ENCODE results near the gene MYO1F.
A peak's percentile ranks its signal among the peaks of the same experiment; 100 is the strongest.
"Not testable (repeated sequence)": the region's sequence is repeated elsewhere in the genome, so short reads cannot be mapped to it uniquely, and the experiment has no call there.

The MYO1F gene

DNA sequence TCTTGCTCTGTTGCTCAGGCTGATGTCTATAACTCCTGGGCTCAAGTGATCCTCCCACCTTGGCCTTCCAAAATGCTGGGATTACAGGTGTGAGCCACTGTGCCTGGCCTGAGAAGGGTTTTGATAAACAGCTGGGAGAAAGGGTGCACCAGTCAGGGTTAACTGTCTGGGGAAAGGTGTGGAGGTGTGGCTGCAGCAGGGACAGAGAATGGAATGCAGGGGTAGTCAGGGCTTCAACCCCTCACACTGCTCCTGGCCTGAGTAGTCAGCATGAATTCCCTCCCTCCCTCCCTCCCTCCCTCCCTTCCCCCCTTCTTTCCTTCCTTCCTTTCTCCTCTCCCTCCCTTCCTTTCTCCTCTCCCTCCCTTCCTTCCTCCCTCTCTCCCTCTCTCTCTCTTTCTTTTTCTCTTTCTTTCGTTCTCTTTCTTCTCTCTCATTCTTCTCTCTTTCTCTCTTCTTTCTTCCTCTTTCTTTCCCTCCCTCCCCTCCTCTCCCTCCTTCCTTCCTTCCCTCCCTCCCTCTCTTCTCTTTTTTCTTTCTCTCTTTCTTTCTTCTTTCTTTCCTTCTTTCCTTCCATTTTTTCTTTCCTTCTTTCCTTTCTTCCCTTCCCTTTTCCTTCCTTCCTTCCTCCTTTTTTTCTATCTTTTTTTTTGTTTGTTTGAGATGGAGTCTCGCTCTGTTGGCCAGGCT lies 16.0 kb downstream of the MYO1F start:
- DNase-seq, result no peak

DNA sequence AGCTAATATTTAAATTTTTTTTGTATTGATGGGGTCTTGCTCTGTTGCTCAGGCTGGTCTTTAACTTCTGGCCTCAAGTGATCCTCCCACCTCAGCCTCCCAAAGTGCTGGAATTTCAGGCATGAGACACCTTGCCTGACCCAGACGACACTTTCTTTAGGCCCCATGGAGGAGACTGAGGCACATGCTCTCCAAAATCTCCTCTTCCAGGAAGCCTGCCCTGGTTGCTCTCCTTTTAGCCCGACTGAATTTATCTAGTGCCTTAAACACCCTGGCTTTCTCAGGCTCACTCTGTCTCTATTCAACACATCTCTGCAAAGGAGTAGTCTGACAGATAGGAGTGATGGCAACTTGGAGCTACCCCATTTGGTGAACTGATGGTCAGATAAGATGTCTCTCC lies 18.9 kb downstream of the MYO1F start:
- no peak for DNase-seq

DNA sequence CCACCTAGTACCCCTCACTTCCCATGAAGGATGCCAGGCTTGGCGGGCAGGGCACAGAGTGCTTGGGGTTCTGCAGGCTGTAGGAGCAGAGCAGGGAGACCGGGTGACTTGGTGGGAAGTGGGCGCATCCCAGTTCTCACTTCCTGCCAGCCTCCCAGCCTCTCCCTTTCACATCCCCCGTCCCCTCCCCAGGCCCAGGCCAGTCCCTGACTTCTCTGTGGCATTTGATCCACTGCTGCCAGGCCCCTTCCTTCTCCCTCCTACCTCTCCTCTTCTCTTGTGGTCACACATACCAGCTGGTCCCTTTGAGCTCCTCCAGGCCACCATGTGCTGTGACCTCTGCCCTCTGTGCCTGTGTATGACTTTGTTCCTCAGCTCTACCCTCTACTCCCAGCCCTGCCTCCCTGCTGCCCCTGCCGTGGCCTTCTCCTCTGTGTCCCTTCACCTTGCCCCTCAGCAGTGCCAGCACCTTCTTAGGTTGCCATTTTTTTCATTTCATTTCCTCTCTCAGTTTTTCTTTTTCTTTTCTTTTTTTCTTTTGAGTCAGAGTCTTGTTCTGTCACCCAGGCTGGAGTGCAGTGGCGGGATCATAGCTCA lies 19.5 kb downstream of the MYO1F start:
- no peak for DNase-seq

DNA sequence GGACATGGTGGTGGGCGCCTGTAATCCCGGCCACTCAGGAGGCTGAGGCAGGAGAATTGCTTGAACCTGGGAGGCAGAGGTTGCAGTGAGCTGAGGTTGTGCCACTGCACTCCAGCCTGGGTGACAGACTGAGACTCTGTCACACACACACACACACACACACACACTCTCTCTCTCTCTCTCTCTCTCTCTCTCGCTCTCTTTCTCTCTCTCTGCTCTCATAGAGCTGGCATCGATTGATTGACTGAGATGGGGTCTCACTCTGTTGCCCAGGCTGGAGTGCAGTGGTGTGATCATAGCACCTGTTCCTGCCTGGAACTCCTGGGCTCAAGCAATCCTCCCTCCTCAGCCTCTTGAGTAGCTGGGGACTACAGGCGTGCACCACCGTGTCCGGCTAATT lies 23.5 kb downstream of the MYO1F start:
- DNase-seq, result not testable (repeated sequence)

DNA sequence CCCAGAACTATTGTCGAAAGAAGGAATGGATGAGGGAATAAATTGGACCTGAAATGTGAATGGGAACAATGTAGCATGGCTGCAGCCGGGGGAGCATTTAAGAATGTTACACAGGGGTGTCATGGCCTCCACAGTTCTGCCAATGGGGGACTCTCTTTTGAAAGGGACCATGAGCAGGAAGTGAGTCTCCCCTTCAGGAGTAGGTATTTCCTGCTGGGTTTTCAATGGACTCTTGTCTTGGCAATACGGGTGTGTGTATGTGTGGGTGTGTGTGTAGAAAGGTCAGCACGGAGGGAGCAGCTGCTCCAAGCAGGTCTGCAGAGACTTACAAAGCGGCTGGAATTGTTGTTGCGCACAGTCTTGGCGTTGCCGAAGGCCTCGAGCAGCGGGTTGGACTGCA lies 24.4 kb downstream of the MYO1F start:
- no peak for DNase-seq

DNA sequence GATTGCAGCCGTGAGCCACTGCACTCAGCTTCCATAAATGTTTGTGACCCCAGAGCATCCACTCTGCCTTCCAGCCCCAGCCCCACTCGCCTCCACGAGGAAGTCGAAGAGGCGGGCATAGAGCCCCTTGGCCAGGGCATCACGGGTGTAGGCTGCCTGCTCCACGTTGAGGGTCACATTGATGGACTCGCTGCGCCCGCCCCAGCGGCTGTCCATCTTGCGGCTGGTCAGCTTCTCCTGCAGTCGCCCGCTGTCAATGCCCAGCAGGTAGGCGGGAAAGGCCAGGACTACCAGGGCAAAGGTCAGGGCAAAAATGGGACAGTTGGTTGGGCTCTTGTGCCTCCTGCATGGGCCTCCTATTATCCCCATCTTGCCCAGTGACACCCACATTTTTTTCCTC lies 27.2 kb downstream of the MYO1F start:
- no peak for DNase-seq

DNA sequence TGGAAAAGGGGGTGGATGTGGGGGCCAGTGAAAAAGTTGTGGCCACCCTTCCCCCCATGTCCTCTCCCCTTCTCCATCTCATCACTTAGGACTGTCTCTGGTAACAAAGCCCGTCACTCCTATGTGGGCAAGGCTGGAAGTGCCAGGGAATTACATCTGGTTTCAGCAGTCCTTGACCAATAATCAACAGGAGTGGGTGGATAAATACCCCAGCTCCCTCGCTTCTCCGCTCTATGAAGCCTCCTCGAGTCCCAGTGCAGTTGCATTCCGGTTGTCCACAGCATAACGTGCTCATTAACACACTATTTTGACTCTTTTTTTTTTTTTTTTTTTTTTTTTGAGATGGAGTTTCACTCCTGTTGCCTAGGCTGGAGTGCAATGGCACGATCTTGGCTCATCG lies 31.5 kb downstream of the MYO1F start:
- no peak for DNase-seq

DNA sequence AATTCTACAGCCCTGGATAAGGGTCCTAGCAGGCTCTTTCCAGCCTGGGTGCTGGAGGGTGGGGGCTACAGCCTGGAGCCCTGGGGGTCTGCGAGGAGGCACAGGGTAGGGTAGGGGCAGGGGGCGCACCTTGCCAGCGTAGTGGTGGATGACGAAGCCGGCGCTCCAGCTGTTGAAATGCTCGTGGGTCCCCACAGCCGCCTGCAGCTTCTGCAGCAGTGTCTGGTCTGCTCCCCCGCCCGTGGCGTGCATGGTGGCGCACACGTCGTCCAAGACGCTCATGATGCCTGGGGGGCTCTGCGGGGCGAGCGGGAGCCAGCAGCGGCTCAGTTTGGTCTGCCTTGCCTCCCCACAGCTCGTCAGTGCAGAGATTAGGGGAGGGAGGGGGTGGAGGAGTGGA lies 33.1 kb downstream of the MYO1F start:
- no peak for DNase-seq

DNA sequence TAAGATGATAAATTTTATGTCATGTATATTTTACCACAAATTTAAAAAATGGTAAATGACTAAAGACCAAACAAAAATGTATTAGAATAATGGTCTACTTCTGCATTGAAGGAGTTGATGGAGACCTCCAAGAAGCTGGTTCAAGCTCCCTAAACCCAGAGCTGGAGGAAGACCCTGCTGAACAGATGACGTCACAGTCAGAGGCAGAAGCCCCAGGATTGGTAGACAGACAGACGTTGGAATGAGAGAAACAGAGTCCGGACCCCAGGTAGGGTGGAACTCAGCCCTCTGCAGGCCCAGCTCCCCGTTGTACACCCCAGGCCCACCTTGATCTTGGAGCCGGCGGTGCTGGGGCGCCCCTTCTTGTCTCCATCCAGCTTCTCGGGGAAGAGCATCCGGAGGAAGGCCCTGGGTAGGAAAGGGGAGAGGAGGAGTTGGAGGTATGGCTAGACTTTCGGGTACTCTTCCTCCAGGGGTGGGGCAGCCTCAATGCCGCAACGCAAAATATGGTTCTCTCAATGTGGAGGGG lies 37.6 kb downstream of the MYO1F start:
- DNase-seq, result no peak

DNA sequence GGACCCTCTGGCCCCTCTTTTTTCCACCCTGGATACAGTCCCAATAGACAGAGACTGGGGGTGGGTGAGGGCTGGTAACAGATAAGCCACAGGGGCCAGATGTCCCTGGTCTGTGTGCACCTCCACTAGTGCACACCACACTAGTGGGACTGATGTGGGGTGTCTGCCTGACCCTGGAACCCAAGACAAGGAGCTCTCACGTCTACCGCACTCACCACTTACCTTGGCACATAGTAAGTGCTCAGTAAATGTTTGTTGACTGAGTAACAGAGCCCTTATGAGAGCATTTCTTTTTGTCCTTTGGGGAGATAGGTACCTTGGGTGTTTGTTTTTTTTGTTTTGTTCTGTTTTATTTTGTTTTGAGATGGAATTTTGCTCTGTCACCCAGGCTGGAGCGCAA lies 40.1 kb downstream of the MYO1F start:
- DNase-seq, result no peak

DNA sequence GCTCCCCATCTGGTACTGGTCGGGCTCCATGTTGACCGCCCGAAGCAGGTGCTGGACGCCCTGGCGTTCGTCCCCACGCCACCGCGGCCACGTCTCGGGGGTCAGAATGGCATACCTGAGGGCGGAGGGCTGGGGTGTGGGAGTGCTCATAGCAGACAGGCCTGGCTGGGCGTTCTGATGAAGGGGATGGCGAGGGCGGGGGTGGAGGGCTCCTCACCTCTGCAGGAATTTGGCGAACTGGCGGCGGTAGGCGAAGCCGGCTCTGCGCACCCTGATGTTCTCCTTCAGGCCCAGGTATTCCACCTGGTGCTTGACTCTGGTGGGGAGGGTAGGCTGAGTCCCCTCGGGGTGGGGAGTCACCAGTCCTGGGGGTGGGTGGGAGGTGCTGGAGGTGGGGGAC lies 41.0 kb downstream of the MYO1F start:
- DNase-seq, result no peak

DNA sequence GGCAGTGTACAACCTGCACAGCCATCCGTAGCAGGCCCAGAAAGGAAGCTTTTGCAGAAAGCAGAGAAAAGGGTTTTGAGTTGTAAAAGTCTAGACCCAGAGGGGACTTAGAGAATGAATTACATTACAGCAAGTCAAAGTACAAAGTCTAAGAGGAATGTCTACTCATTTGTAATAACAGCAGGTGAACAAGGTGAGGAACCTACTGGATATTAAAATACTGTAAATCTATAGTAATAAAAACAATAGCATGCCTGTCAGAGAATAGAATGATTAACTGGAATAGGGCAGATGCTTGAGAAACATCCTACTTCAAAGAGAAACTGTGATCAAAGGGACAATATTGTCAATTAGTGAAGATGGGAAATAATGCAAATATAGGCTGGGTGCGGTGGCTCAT lies 45.0 kb downstream of the MYO1F start:
- DNase-seq, result no peak

DNA sequence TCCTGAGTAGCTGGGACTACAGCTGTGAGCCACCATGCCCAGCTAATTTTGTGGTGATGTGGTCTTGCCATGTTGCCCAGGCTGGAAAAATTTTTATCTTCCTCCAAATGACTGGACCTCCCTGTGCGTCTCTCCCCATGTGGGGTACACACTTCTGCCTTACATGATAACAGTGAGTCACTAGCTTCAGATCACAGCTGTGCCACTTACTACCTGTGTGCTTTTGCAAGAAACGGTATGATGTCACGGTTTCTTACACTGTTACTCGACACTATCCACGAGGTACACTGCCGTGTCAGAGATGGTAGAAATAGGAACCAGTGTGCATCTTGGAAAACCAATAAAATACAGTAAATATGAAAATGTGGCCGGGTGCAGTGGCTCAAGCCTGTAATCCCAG lies 45.8 kb downstream of the MYO1F start:
- no peak for DNase-seq

DNA sequence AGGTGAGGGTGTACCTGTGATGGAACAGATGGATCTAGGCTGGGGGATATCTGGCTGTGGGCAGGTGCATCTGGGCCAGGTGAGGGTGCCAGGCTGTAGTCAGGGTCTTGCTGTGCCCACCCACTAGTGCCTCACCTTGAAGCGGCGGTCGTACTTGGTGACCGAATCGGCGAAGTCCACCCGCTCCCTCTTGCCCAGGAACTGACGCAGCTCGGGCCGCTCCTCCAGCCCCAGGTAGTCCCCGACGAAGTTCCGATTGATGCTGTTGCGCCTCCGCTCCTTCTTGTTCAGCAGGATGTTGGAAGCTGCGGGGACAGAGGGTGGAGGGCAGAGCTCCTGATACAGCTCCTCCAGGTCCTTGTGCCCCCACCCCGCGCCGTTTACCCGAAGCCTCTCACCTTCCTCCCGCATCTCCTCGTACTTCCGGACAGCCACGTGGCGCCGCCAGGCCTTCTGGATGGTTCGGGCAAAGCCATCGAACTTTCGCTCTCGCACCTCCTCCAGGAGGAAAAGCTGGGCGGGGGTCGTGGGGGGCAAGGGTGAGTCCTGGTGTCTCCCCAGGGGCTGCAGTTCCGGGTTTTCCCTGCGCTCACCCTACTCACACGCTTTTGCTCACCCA lies 47.1 kb downstream of the MYO1F start:
- DNase-seq, result no peak

DNA sequence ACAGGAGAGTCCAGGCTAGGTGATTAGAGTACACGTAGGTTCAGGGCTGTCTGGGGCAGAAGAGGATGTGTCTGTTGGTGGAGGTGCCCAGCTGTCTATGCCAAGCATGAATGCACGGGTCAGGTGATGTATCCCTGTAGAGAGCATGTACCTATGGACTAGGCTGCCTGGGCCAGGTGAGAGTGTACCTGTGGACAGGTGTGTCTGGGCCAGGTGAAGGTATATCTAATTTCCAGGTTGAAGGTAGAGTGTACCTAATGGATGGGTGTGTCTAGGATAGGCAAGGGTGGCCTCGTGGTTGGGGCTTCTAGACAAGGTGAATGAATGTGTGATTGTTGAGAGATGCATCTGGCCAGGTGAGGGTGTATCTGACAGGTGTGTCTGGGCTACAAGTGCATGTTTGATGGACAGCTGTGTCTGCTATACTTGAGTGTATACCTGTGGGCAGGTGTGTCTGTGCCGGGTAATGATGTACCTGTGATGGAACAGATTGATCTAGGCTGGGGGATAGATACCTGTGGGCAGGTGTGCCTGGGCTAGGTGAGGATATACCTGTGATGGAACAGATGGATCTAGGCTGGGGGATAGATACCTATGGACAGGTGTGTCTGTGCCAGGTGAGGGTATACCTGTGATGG lies 47.8 kb downstream of the MYO1F start:
- no peak for DNase-seq

DNA sequence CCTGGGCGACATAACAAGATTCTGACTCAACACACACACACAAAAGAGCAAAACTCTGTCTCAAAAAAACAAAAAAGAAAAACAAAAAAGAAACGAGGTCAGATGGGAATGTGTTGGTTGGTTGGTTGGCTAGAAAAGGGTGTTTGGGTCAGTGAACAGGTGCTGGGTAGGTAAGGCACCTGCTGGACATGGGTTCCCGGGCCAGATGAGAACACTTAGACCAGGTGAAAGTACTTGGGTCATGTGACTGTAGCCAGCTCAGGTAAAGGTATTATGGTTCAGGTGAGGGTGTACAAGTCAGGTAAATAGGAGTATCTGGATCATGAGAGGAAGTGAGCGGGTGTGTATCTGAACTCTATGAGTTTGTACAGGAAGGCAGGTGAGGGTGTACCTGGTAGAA lies 48.7 kb downstream of the MYO1F start:
- no peak for DNase-seq

DNA sequence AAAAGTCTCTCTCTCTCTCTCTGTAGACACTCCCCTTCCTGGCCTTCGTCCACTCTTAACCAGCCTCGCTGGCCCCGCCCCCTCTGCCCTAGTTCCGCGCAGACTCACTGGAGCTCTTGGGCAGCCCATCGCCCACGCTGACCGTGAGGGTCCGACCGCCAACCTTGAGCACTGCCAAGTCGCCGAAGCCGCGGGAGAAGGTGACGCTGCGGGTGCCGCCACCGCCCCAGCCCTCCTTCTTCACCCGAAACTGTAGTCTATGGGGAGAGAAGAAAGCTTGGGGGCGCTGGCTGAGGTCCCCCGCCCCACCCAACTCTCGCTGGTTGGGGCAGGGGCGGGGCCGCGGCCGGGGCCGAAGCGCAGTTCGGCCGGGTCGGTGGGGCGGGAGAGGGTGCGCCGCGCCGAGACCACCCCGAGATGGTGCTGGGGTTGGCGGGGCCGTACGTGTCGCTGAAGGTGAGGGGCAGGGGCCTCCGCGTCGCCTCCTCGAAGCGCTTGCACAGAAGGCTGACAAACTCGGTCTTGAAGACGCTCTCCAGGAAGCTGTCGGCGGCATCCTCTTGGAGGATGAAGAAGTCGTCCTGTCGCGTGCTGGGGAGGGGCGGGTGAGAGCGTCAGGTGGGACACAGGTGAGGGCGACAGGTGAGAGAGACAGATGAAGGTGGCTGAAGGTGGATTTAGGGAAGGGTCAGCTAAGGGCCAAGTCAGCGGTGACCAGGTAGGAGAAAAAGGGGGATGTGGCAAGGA lies 50.7 kb downstream of the MYO1F start:
- no peak for DNase-seq

DNA sequence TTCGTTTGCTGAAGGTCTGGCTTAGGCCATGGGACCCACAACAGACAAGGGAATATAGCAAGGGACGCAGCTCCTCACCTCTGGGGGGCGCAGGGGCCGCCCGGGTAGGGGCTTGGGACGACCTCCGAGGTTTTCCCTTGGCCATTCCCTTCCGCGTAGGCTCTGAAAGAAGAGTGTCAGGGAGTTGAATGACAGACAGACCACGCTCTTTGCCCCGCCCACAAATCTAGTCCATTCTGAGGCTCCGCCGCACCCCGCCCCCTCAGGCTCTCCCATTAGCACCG lies 51.9 kb downstream of the MYO1F start:
- DNase-seq, result no peak

DNA sequence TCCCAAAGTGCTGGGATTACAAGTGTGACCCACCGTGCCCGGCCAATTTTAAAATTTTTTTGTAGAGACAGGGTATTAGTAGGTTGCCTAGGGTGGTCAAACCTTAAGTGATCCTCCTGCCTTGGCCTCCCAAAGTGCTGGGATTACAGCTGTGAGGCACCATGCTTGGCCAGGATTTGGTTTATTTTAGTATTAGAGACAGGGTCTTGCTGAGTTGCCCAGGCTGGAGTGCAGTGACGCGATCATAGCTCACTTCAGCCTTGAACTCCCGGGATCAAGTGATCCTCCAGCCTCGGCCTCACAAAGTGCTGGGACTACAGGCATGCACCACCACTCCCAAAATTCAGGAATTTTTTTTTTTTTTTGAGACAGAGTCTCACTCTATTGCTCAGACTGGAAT lies 57.9 kb downstream of the MYO1F start:
- DNase-seq, result no peak

DNA sequence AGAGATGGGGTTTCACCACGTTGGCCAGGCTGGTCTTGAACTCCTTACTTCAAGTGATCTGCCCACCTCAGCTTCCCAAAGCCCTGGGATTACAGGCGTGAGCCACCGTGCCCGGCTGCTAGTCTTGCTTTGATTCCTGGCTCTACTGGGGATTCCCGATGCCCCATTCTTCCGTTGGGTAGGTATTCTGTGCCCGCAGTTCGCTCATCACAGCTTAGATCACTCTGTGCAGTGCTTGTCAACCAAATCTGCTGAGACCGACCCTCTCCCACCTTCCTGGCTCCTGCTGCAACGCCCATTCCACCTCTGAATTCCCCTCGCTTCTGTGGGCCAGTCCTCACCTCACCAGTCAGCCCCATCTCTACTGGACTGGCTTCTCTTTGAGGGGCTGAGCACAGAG lies 58.7 kb downstream of the MYO1F start:
- DNase-seq, result no peak

DNA sequence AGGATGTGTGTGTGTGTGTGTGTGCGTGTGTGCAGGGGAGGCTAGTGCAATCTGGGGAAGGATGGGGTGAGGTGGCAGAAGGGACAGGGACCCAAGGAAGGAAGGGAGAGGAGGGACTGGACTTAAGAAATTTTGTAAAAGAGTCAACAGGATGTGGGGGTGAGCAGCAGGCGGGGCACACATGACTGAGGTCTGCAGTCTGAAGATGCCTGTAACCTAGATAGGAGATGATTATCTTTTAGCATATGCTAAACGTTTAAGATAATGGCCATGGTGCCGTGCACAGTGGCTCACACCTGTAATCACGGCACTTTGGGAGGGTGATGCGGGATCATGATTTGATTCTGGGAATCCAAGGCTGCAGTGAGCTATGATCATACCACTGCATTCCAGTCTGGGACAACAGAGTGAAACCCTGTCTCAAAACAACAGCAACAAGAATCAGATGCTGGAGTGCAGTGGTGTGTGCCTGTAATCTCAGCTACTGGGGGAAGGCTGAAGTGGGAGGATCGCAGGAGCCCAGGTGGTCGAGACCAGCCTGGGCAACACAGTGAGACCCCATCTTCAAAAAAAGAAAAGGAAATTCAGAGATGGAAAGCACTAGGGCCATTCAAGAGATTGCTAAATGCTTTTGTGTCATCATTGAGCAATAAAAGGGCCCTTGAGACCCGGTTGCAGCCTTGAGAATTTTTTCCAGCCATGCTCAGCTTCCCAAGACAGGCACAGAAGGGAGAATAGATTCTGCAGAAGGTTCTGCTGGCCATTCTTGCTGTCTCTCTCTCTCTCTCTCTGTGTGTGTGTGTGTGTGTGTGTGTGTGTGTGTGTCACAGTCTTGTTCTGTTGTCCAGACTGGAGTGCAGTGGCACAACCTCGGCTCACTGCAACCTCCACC lies 59.4 kb downstream of the MYO1F start:
- DNase-seq, result peak; percentile 45

DNA sequence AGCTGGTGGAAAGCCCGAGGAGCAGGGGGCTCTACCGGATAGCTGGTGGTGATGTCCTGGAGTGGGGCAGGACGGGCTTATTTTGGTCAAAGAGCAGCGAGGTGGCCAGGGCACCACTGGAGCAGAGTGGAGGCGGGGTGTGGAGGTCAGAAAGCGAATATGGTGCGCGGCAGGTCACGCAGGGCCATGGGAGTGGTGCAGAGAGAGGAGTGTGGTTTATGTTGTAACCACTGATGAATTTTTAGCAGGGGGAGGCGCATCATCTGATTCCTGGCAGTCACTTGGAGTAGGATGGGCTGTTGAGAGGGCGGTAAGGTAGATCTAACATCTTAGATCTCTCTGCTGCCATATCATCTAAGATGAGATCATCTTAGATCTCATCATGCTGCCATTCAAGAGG lies 61.9 kb downstream of the MYO1F start:
- peak; percentile 52 for DNase-seq
